Kidney (tissue), 14 donors: ENCODE data around the gene CNPPD1. TPM values are rescaled to one million over a fixed set of nuclear protein-coding genes. Genes with fewer than 3 reads are reported as not detected.
A peak's percentile ranks its signal among the peaks of the same experiment; 100 is the strongest.

ENCODE experiments used
- DNase-seq, 5 donors: peaks; one replicate each; pipeline ENCODE4 v3.0.0-alpha.2; 2013 to 2020
- FAIRE-seq: peaks from 2 replicates; lab custom pipeline; 2012; peaks lifted over from hg19 to GRCh38; lab: Jason Lieb, UNC
- H3K27ac ChIP-seq, 2 donors: one replicate each; pipeline ENCODE4 v1.7.0; 2013; ENCODE audit warnings: low read depth in 2 of 2, low read length in 2 of 2, inconsistent platforms in 1 of 2
- H3K27me3 ChIP-seq: one replicate; pipeline ENCODE4 v1.7.1; 2013; ENCODE audit warnings: low read length, inconsistent platforms; ENCODE audit not compliant: control insufficient read depth, insufficient read depth
- H3K36me3 ChIP-seq, 3 donors: one replicate each; pipeline versions ENCODE4 v1.7.0 to v1.7.1; 2013; ENCODE audit warnings: low read length in 3 of 3, control low read depth in 1 of 3, inconsistent platforms in 1 of 3; ENCODE audit not compliant: insufficient read depth in 3 of 3, control insufficient read depth in 2 of 3
- H3K4me1 ChIP-seq, 3 donors: one replicate each; pipeline versions ENCODE4 v1.7.0 to v1.7.1; 2013; ENCODE audit warnings: low read length in 3 of 3, inconsistent platforms in 1 of 3, low read depth in 1 of 3; ENCODE audit not compliant: control insufficient read depth in 2 of 3, insufficient read depth in 2 of 3
- H3K4me3 ChIP-seq, 3 donors: one replicate each; pipeline versions ENCODE4 v1.7.0 to v1.8.1; 2013; ENCODE audit warnings: low read length in 3 of 3, control low read depth in 1 of 3, inconsistent platforms in 1 of 3
- H3K9ac ChIP-seq, 3 donors: one replicate each; pipeline versions ENCODE4 v1.7.0 to v1.7.1; 2013; ENCODE audit warnings: low read length in 3 of 3, control low read depth in 1 of 3, inconsistent platforms in 1 of 3
- H3K9me3 ChIP-seq, 3 donors: one replicate each; pipeline versions ENCODE4 v1.7.0 to v1.7.1; 2013; ENCODE audit warnings: low read length in 3 of 3, control low read depth in 1 of 3, inconsistent platforms in 1 of 3; ENCODE audit not compliant: control insufficient read depth in 2 of 3, insufficient read depth in 1 of 3
- intact Hi-C: fragments of 100-400 bp; cut with DNase I; formaldehyde crosslinking; loops from one replicate; pipeline ENCODE4 v1.11.1; 2022
- polyA plus RNA-seq: library from polyadenylated mRNA; stranded (reverse); fragments of 350-450 nt; fragmentation: Illumina TruSeq; extraction: RNeasy Lipid Tissue Mini Kit (QIAGEN cat#74804); gene quantifications from one replicate; pipeline ENCODE4 v1.2.3, GENCODE V29; 2014; ENCODE audit warnings: low read depth, low replicate concordance; ENCODE audit not compliant: insufficient read depth
- total RNA-seq: library from RNA; stranded (reverse); fragmentation: NEBNext Ultra II Directional; extraction: Animal tissue kit (Norgen Biotek cat#: 25700); gene quantifications from one replicate; pipeline ENCODE4 v1.2.1, GENCODE V29; 2021
- TF ChIP-seq, protein P1 (sequence below): IDR thresholded peaks from 3 replicates; pipeline ENCODE4 v1.5.1; 2012; ENCODE audit warnings: mild to moderate bottlenecking, moderate library complexity, borderline replicate concordance; ENCODE audit not compliant: insufficient read depth; ENCODE audit errors: extremely low read depth
- donor health status: control.
- donor health status: control.
- donor health status: control.
- donor health status: control.
- donor health status: control.
- donor health status: DM: yes; HTN: yes; CAD: no.
- donor health status: Normal renal cell carcinoma (clear cell type).

The CNPPD1 gene
- total and polyA plus RNA-seq, 2 donors from 2014 or later, result 97.5 to 131 TPM

DNA sequence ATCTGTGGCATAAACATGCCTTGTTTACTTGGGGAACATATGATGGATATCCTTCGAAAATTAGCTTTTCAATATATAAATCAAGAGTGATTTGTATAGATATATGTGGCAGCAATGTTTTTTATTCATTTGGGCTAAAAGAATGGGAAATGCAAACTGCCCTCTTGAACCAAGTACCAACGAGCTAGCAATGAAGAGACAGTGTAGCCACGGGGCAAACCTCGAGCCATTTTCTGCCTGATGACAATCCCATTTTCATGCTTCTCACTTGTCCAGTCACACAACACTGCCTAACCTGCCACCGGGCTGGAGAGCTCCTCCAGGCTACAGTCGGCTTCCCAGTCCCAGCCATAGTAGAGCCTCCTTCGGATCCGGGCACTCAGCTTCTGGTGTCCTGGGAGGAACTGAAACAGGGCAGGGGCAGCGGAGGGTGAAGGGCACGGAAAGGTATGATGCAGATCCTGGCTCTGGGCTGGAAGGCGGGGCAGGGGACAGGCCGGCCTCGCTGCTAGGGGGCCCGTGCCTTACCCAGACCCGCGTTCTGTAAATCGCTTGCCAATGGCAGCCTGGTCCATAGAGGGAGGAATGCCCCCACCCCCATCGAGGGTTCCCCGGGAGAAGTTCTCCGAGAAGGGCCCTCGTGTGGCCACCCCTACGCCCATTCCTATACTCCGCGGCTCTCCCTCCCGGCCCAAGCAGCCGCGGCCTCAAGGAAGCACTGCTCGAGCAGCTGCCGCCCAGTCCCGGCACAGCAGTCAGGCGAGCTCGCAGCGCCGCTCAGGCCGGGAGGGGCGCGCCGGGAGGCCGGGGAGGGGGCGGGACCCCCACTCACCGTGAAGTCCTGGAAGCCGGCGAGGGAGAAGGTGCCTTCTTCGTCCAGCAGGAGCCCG is 552 bp downstream of the CNPPD1 start:
- FAIRE-seq (no peak), DNase-seq (peak in 4 of 5 donors; percentile 57 to 92 (median 66))
- Histone ChIP-seq H3K27me3 (no peaks in the 10 kb centered on the region), H3K4me1 (peaks cover 5 to 42% (median 37%) of the 10 kb centered on the region in 3 donors), H3K4me3 (peak overlapping the region; percentile 84 to 95 (median 86)), H3K9ac (peak overlapping the region; percentile 50 to 98 (median 72)), H3K36me3 (peaks cover 7 to 48% (median 29%) of the 10 kb centered on the region in 3 donors), H3K27ac (peak overlapping the region; percentile 97 to 100), H3K9me3 (no peaks in the 10 kb centered on the region)
- TF ChIP-seq, protein P1, sequence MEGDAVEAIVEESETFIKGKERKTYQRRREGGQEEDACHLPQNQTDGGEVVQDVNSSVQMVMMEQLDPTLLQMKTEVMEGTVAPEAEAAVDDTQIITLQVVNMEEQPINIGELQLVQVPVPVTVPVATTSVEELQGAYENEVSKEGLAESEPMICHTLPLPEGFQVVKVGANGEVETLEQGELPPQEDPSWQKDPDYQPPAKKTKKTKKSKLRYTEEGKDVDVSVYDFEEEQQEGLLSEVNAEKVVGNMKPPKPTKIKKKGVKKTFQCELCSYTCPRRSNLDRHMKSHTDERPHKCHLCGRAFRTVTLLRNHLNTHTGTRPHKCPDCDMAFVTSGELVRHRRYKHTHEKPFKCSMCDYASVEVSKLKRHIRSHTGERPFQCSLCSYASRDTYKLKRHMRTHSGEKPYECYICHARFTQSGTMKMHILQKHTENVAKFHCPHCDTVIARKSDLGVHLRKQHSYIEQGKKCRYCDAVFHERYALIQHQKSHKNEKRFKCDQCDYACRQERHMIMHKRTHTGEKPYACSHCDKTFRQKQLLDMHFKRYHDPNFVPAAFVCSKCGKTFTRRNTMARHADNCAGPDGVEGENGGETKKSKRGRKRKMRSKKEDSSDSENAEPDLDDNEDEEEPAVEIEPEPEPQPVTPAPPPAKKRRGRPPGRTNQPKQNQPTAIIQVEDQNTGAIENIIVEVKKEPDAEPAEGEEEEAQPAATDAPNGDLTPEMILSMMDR, result no peak
- intact Hi-C loops, result no loop called here

DNA sequence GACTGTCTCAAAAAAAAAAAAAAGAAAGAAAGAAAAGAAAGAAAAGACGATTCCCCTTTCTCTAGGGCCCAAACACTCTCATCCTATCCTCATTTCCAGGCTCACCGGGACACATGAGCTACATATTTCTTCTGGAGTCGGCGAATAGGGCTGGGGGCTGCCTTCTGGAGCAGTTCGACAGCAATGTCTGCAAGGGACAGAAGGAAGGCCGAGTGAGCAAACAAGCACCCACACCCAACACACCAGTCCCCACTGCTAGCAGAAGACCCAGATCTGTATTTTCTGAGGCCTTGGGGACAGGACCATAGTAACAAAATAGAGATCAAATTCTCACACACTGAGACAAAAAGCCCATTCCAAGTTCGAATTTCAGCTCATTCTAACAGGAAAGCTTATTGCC is 1.2 kb downstream of the CNPPD1 start:
- no peaks in the 10 kb centered on the region for H3K27me3 ChIP-seq
- intact Hi-C loops, result no loop called here
- peaks cover 5 to 44% (median 44%) of the 10 kb centered on the region in 3 donors for H3K4me1 ChIP-seq
- peak overlapping the region in 1 of 3 donors; percentile 98 for H3K9ac ChIP-seq
- DNase-seq (no peak), FAIRE-seq (no peak)
- no peaks in the 10 kb centered on the region for H3K9me3 ChIP-seq
- TF ChIP-seq, protein P1, result no peak
- H3K27ac ChIP-seq, result peak overlapping the region; percentile 97 to 100
- peak overlapping the region; percentile 84 to 95 (median 86) for H3K4me3 ChIP-seq
- peaks cover 5 to 41% (median 22%) of the 10 kb centered on the region in 3 donors for H3K36me3 ChIP-seq

DNA sequence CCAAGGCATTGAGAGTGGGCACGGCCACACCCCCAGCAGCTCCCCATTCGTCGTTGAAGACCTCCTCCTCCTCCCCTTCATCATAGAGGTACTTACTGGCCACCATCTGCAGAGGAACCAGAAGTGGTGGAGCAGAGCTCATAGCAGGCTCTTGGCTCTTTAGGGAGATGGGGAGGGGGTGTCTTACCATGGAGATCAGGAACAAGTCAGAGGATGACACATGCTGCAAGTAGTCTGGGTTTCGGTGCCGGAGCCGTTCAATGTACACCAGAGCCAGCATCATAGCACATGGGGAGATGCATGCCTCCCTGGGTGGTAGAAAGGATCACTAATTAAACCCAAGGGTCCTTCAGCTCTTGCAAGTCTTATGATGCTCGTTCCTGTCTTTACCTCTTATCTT is 1.9 kb downstream of the CNPPD1 start:
- TF ChIP-seq, protein P1, result no peak
- Histone ChIP-seq H3K27ac (peak overlapping the region in 1 of 2 donors; percentile 2), H3K36me3 (peaks cover 5 to 35% (median 18%) of the 10 kb centered on the region in 3 donors), H3K27me3 (no peaks in the 10 kb centered on the region), H3K9ac (no peak overlapping the region), H3K4me1 (peaks cover 5 to 49% (median 43%) of the 10 kb centered on the region in 3 donors), H3K4me3 (peak overlapping the region in 2 of 3 donors; percentile 18 to 35), H3K9me3 (no peaks in the 10 kb centered on the region)
- intact Hi-C loops, result no loop called here
- DNase-seq, result no peak
- FAIRE-seq, result no peak
